GM15510 (cell line): Measurements from ENCODE around the gene VPS41.

ENCODE experiments used
- POLR2A ChIP-seq: IDR thresholded peaks from 3 replicates; pipeline ENCODE4 v1.6.1; 2011; ENCODE audit warnings: borderline replicate concordance; ENCODE audit not compliant: insufficient read length; ENCODE audit errors: extremely low read depth

VPS41 gene

GRCh38 chr7:38908759-38909335 lies at the start of gene VPS41:
VPS41 (minus strand) TSS chr7:38909191; CDS start chr7:38909174, 17 bp downstream.
- TF ChIP-seq POLR2A: peak; percentile 57

GRCh38 chr7:38955892-38956291 lies 46.9 kb upstream of the VPS41 start:
- no peak for TF ChIP-seq POLR2A

- TF ChIP-seq POLR2A: no peak
Observed at GRCh38 chr7:38953971-38954370, 45.0 kb upstream of the VPS41 start.

- TF ChIP-seq POLR2A: no peak
Observed at GRCh38 chr7:38953227-38953626, 44.2 kb upstream of the VPS41 start.

GRCh38 chr7:38951213-38951612 lies 42.2 kb upstream of the VPS41 start:
- TF ChIP-seq POLR2A: no peak

GRCh38 chr7:38950309-38950708 lies 41.3 kb upstream of the VPS41 start:
- no peak for TF ChIP-seq POLR2A

GRCh38 chr7:38942431-38943051 lies 33.5 kb upstream of the VPS41 start:
- no peak for TF ChIP-seq POLR2A

- no peak for TF ChIP-seq POLR2A
Observed at GRCh38 chr7:38940774-38941173, 31.8 kb upstream of the VPS41 start.

- TF ChIP-seq POLR2A: no peak
Observed at GRCh38 chr7:38938589-38938988, 29.6 kb upstream of the VPS41 start.

- no peak for TF ChIP-seq POLR2A
Observed at GRCh38 chr7:38938001-38938485, 29.1 kb upstream of the VPS41 start.

GRCh38 chr7:38936641-38937040 lies 27.6 kb upstream of the VPS41 start:
- no peak for TF ChIP-seq POLR2A

- TF ChIP-seq POLR2A: no peak
Observed at GRCh38 chr7:38934536-38934935, 25.5 kb upstream of the VPS41 start.

GRCh38 chr7:38934051-38934450 lies 25.1 kb upstream of the VPS41 start:
- no peak for TF ChIP-seq POLR2A

- no peak for TF ChIP-seq POLR2A
Observed at GRCh38 chr7:38932509-38933168, 23.6 kb upstream of the VPS41 start.

- TF ChIP-seq POLR2A: no peak
Observed at GRCh38 chr7:38929460-38930171, 20.6 kb upstream of the VPS41 start.

GRCh38 chr7:38928506-38928905 lies 19.5 kb upstream of the VPS41 start:
- no peak for TF ChIP-seq POLR2A

GRCh38 chr7:38927751-38928150 lies 18.8 kb upstream of the VPS41 start:
- TF ChIP-seq POLR2A: no peak
